A673 (cell line): ENCODE results near the gene PLCG2. TPM values are rescaled to one million over a fixed set of nuclear protein-coding genes. Genes with fewer than 3 reads are reported as not detected.

Experiments
- BruUV-seq: library from RNA; stranded (reverse); fragments of 400-500 nt; replicated peaks from 2 replicates; lab custom pipeline; 2021; lab: Mats Ljungman, UMichigan
- CTCF ChIA-PET: fragments of 300-600 bp; sonication (Branson Sonifier 250); formaldehyde crosslinking; loops from one replicate; lab custom pipeline; 2022; ENCODE audit warnings: antibody characterized with exemption; lab: Charles Lee
- POLR2A ChIA-PET: fragments of 300-600 bp; sonication (Branson Sonifier 250); formaldehyde crosslinking; loops from one replicate; lab custom pipeline; 2022; ENCODE audit warnings: antibody characterized with exemption; ENCODE audit not compliant: low non-redundant PET; lab: Charles Lee
- DNase-seq: peaks from one replicate; pipeline ENCODE4 v3.0.0-alpha.2; 2015; ENCODE audit warnings: low spot score
- H3K27ac ChIP-seq: fragments of 200-600 bp; sonication (generic); 2 replicates; pipeline ENCODE4 v1.5.1; 2016; ENCODE audit warnings: mixed run types, low read depth, mild to moderate bottlenecking, mixed read lengths, antibody characterized with exemption, low read length; ENCODE audit not compliant: poor library complexity, severe bottlenecking
- H3K27me3 ChIP-seq: fragments of 200-600 bp; sonication (generic); replicated peaks from 2 replicates; pipeline ENCODE4 v1.6.1; 2017; ENCODE audit warnings: mixed run types, low read depth, mild to moderate bottlenecking, mixed read lengths, antibody characterized with exemption, low read length; ENCODE audit not compliant: insufficient read depth, poor library complexity
- H3K36me3 ChIP-seq: fragments of 200-600 bp; sonication (generic); 2 replicates; pipeline ENCODE4 v1.6.1; 2016; ENCODE audit warnings: mixed run types, mild to moderate bottlenecking, mixed read lengths, antibody characterized with exemption, low read length; ENCODE audit not compliant: insufficient read depth, poor library complexity, severe bottlenecking
- H3K4me1 ChIP-seq: fragments of 200-600 bp; sonication (generic); 2 replicates; pipeline ENCODE4 v1.6.1; 2017; ENCODE audit warnings: mixed run types, mild to moderate bottlenecking, mixed read lengths, antibody characterized with exemption, low read length; ENCODE audit not compliant: insufficient read depth, poor library complexity, severe bottlenecking
- H3K4me3 ChIP-seq: fragments of 200-600 bp; sonication (generic); 2 replicates; pipeline ENCODE4 v1.5.1; 2016; ENCODE audit warnings: low read depth, mixed run types, mild to moderate bottlenecking, mixed read lengths, low read length; ENCODE audit not compliant: poor library complexity, severe bottlenecking
- H3K9me3 ChIP-seq: fragments of 200-600 bp; sonication (generic); 2 replicates; pipeline ENCODE4 v1.6.1; 2016; ENCODE audit warnings: mixed run types, low read depth, mild to moderate bottlenecking, mixed read lengths, antibody characterized with exemption, low read length; ENCODE audit not compliant: poor library complexity, severe bottlenecking
- CTCF ChIP-seq: fragments of 300-800, 200-600 bp; sonication (generic); conservative IDR thresholded peaks from 2 replicates; pipeline ENCODE4 v1.5.1; 2017; ENCODE audit warnings: low read depth, mild to moderate bottlenecking, antibody characterized with exemption, low read length, moderate library complexity, mixed read lengths
- EZH2 ChIP-seq: fragments of 200-600 bp; sonication (generic); IDR thresholded peaks from 2 replicates; pipeline ENCODE4 v1.6.1; 2017; ENCODE audit warnings: borderline replicate concordance, low read depth, mild to moderate bottlenecking, mixed read lengths, antibody characterized with exemption, low read length; ENCODE audit not compliant: poor library complexity, severe bottlenecking
- intact Hi-C: fragments of 100-400 bp; cut with micrococcal nuclease; formaldehyde crosslinking; loops from one replicate; pipeline ENCODE4 v1.10.0; 2022; ENCODE audit not compliant: unreplicated experiment
- total RNA-seq: library from RNA; stranded (reverse); gene quantifications from 2 replicates; pipeline ENCODE4 v1.2.3, GENCODE V29; 2021

PLCG2 gene
- total RNA-seq, 1 experiment from 2014 or later, result 9.6 TPM

- Histone ChIP-seq H3K9me3 (no peaks in the 10 kb centered on the region), H3K36me3 (no peaks in the 10 kb centered on the region), H3K27ac (no peak overlapping the region), H3K4me1 (no peaks in the 10 kb centered on the region), H3K4me3 (no peak overlapping the region), H3K27me3 (no peaks in the 10 kb centered on the region)
- BruUV-seq, result no TSS peak
- ChIA-PET POLR2A (no interaction called here), CTCF (no interaction called here)
- no peak for DNase-seq
- intact Hi-C loops, result no loop called here
- no peak for TF ChIP-seq CTCF
- TF ChIP-seq EZH2, result no peak
These were observed 36.3 kb downstream of the PLCG2 start for GRCh38 chr16:81815429-81815766.

- POLR2A ChIA-PET, result no interaction called here
- no peaks in the 10 kb centered on the region for H3K27me3 ChIP-seq
- no peaks in the 10 kb centered on the region for H3K4me1 ChIP-seq
- DNase-seq, result no peak
- no TSS peak for BruUV-seq
- H3K9me3 ChIP-seq, result no peaks in the 10 kb centered on the region
- CTCF ChIA-PET, result no interaction called here
- no peak overlapping the region for H3K27ac ChIP-seq
- no peaks in the 10 kb centered on the region for H3K36me3 ChIP-seq
- intact Hi-C loops, result no loop called here
- no peak overlapping the region for H3K4me3 ChIP-seq
- TF ChIP-seq CTCF, result no peak
- TF ChIP-seq EZH2, result no peak
These were observed 37.3 kb downstream of the PLCG2 start for GRCh38 chr16:81816351-81816750.

GRCh38 chr16:81816793-81817210 lies 37.7 kb downstream of the PLCG2 start:
- intact Hi-C loops, result no loop called here
- no peak for DNase-seq
- no TSS peak for BruUV-seq

More at GRCh38 chr16:81816793-81817210, 37.7 kb downstream of the PLCG2 start:
- CTCF ChIA-PET, result no interaction called here
- no peak overlapping the region for H3K4me3 ChIP-seq
- POLR2A ChIA-PET, result no interaction called here
- no peak overlapping the region for H3K27ac ChIP-seq
- no peaks in the 10 kb centered on the region for H3K4me1 ChIP-seq
- H3K27me3 ChIP-seq, result no peaks in the 10 kb centered on the region
- H3K36me3 ChIP-seq, result no peaks in the 10 kb centered on the region
- TF ChIP-seq EZH2 (no peak), CTCF (no peak)
- H3K9me3 ChIP-seq, result no peaks in the 10 kb centered on the region
